GM15510 (cell line): ENCODE measurements around the gene DECR2.
A peak's percentile ranks its signal among the peaks of the same experiment; 100 is the strongest.

Experiments used
- POLR2A ChIP-seq: IDR thresholded peaks from 3 replicates; pipeline ENCODE4 v1.6.1; 2011; ENCODE audit warnings: borderline replicate concordance; ENCODE audit not compliant: insufficient read length; ENCODE audit errors: extremely low read depth

The DECR2 gene

GRCh38 chr16:373020-373598 lies 28.6 kb upstream of the DECR2 start:
- TF ChIP-seq POLR2A = no peak

- no peak for TF ChIP-seq POLR2A
Measured at GRCh38 chr16:373848-374615, 27.7 kb upstream of the DECR2 start.

- TF ChIP-seq POLR2A = no peak
Measured at GRCh38 chr16:374616-374926, 27.1 kb upstream of the DECR2 start.

GRCh38 chr16:375212-375611 lies 26.5 kb upstream of the DECR2 start:
- no peak for TF ChIP-seq POLR2A

- no peak for TF ChIP-seq POLR2A
Measured at GRCh38 chr16:375927-376816, 25.5 kb upstream of the DECR2 start.

- TF ChIP-seq POLR2A = no peak
Measured at GRCh38 chr16:376817-377418, 24.8 kb upstream of the DECR2 start.

GRCh38 chr16:377419-377951 lies 24.2 kb upstream of the DECR2 start:
- no peak for TF ChIP-seq POLR2A

- TF ChIP-seq POLR2A = no peak
Measured at GRCh38 chr16:378821-379182, 22.9 kb upstream of the DECR2 start.

GRCh38 chr16:379183-379960 lies 22.3 kb upstream of the DECR2 start:
- TF ChIP-seq POLR2A = no peak

- TF ChIP-seq POLR2A = no peak
Measured at GRCh38 chr16:379961-380761, 21.5 kb upstream of the DECR2 start.

- TF ChIP-seq POLR2A = no peak
Measured at GRCh38 chr16:380762-381011, 21.0 kb upstream of the DECR2 start.

GRCh38 chr16:381012-381788 lies 20.5 kb upstream of the DECR2 start:
- TF ChIP-seq POLR2A = peak; percentile 10
